Measurements from ENCODE around the gene MRPL55.

Gene MRPL55

DNA sequence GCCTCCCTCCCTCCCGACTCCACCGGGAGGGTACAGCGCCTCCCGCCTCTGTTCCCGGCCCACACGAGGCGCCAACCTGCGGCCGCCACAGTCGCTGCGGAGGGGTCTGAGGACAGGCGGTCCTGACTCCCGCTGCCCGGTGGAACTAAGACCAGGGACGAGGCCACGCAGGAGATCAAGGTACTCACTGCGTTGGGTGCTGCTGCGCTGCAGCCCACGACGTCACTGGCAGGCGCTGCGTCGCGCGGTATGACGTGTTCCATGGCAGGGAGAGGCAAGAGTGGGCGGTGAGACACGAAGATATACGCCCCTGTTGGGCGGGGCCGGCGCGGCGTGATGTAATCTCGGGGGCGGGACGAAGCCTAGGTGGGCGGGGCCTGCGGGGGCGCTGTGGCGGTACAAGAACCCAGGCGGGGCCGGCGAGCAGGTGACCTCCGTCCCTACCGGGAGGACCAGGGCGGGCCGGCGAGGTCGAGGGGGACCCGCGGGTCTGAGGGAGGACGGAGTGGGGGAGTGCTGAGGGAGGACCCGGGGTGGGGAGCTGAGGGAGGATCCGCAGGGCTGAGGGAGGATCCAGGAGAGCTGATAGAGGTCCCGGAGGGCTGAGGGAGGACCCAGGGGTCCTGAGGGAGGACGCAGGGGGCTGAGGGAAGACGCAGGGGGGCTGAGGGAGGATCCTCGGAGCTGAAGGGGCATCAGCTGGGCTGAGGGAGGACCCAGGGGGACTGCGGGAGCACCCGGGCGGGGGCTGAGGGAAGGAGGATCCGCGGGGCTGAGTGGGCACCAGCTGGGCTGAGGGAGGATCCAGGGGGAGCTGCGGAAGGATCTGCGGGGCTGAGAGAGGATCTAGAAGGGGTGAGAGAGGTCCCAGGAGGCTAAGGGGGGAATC is at the start of gene MRPL55:
Gene MRPL55, minus strand, starts transcription at position 227 of the 889 bp plus-strand sequence. CDS start 1,039 bp downstream, outside the sequence.
- in situ Hi-C loops (cut with HindIII; ENCODE audit: low pct_ligation_motif_present, low pct_unique_long_range_greater_than_20kb, low sequenced_read_pairs), result no loop called here

DNA sequence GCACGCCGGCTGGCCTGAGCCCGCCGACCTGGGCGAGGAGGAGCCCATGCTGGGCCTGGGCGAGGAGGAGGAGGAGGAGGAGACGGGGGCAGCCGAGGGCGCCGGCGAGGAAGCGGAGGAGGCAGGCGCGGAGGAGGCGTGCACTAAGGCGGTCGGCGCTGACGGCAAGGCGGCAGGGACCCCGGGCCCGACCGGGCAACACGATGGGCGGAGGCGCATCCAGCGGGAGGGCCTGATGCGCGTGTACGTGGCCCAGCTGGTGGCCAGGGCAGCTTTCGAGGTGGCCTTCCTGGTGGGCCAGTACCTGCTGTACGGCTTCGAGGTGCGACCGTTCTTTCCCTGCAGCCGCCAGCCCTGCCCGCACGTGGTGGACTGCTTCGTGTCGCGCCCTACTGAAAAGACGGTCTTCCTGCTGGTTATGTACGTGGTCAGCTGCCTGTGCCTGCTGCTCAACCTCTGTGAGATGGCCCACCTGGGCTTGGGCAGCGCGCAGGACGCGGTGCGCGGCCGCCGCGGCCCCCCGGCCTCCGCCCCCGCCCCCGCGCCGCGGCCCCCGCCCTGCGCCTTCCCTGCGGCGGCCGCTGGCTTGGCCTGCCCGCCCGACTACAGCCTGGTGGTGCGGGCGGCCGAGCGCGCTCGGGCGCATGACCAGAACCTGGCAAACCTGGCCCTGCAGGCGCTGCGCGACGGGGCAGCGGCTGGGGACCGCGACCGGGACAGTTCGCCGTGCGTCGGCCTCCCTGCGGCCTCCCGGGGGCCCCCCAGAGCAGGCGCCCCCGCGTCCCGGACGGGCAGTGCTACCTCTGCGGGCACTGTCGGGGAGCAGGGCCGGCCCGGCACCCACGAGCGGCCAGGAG is 49.3 kb upstream of the MRPL55 start:
- no peak for DNase-seq
- in situ Hi-C loops (cut with HindIII; ENCODE audit: low pct_ligation_motif_present, low pct_unique_long_range_greater_than_20kb, low sequenced_read_pairs), result no loop called here

More for the DNA sequence above, at the start of gene MRPL55:
- DNase-seq, result peak; percentile 98

DNA sequence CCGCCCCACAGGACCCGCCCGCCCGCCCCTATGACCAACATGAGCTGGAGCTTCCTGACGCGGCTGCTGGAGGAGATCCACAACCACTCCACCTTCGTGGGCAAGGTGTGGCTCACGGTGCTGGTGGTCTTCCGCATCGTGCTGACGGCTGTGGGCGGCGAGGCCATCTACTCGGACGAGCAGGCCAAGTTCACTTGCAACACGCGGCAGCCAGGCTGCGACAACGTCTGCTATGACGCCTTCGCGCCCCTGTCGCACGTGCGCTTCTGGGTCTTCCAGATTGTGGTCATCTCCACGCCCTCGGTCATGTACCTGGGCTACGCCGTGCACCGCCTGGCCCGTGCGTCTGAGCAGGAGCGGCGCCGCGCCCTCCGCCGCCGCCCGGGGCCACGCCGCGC is 48.6 kb upstream of the MRPL55 start:
- no peak for DNase-seq
- in situ Hi-C loops (cut with HindIII; ENCODE audit: low pct_ligation_motif_present, low pct_unique_long_range_greater_than_20kb, low sequenced_read_pairs), result no loop called here

- in situ Hi-C loops (cut with HindIII; ENCODE audit: low pct_ligation_motif_present, low pct_unique_long_range_greater_than_20kb, low sequenced_read_pairs), result no loop called here
- no peak for DNase-seq
Measured at GRCh38 chr1:228156941-228157728, 48.0 kb upstream of the MRPL55 start.

DNA sequence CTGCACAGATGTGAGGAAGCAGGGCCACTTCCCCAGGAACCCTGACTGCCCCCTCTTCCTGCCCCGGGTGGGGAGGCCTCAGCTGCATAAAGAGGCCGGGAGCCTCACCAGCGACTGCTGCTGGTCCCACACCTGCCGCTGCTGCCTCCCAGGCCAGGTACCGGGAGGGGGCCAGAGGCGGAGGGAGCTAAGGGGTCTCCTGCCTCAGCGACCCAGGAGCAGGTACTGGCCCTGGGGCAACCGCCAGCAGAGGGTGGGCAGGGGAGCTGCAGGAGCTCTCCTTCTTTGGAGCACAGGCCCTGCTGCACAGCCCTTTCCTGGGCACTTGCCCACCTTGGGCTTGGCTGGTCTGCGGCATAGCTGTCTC is 47.4 kb upstream of the MRPL55 start:
- no peak for DNase-seq
- in situ Hi-C loops (cut with HindIII; ENCODE audit: low pct_ligation_motif_present, low pct_unique_long_range_greater_than_20kb, low sequenced_read_pairs), result no loop called here

DNA sequence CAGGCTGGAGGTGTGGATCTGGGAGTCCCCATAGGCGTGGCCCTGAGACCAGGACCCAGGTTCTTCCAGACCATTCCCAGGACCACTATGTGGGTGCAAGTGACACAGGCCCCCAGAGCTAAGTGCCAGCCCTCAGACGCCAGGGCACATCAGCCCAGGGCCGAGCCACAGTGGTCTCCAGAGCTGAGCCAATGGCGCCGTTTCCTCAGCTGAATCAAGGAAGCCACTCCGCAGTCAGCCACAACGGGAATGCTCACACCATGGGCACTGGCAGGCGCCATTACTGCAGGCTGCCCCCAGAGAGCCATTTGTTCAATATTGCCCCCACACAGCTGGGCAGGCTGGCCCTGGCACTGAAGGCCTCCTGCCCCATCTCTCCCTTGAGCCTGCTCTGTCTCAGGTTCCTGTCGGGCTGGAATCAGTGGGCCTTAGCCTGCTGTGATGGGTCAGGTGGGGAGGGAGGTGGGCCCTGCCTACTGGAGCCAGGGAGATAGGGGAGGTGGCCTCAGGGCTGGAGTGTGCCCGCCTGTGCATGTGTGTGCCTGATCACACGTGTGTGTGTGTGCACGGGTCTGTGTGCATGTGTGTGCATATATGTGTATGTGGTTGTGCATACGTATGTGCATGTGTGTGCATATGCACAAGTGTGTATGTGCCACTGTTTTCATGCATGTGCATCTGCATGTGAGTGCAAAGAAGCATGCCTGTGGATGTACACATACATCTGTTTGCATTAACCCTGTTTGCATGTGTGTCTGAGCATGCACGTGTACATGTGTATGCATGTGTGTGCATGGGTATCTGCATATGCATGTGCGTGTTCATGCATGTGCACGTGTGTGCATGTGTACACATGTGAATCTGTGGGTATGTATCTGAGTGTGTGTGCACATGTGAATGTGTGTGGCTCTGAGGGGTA is 46.8 kb upstream of the MRPL55 start:
- in situ Hi-C loops (cut with HindIII; ENCODE audit: low pct_ligation_motif_present, low pct_unique_long_range_greater_than_20kb, low sequenced_read_pairs), result no loop called here
- no peak for DNase-seq

DNA sequence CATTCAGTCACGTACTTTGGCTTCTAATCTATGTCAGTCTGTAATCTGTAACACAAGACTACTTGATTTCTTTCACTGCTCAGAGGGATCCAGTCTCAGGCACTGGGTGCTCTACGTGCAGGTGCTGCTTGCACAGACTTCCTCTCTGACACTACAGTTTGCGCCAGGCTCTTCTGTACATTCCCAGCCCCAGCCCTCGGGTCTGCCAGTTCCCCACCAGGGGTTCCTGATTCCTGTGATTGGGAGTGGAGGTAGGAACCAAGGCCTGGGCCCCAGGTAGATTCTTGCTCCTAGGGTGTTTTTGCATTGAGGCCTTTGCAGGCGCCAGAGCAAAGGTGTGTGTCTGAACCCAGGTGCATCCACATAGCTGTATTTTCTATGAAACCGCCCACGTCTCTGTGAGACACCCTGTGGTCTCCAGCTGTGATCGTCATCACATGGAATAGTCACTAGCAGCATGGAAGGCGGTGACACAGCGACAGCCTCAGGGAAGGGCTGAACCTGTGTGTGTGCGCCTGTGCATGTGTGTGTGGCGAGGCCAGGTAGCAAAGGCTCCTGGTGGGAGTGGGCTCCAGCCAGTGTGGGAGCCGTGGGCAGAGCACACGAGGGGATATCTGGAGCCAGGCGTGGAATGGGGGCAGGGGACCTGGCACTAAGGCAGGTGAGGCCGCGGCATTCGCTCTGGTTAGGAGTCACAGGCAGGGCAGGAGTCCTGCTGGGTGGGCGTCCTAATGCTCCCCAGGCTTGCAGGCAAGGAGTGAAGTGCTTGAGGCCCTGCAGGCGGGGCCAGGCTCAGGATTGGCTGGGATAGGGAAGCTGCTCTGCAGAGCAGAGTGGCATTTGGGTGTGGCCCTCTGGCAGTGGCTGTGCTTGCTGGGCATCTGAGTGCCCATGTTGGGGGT is 45.8 kb upstream of the MRPL55 start:
- in situ Hi-C loops (cut with HindIII; ENCODE audit: low pct_ligation_motif_present, low pct_unique_long_range_greater_than_20kb, low sequenced_read_pairs), result no loop called here

DNA sequence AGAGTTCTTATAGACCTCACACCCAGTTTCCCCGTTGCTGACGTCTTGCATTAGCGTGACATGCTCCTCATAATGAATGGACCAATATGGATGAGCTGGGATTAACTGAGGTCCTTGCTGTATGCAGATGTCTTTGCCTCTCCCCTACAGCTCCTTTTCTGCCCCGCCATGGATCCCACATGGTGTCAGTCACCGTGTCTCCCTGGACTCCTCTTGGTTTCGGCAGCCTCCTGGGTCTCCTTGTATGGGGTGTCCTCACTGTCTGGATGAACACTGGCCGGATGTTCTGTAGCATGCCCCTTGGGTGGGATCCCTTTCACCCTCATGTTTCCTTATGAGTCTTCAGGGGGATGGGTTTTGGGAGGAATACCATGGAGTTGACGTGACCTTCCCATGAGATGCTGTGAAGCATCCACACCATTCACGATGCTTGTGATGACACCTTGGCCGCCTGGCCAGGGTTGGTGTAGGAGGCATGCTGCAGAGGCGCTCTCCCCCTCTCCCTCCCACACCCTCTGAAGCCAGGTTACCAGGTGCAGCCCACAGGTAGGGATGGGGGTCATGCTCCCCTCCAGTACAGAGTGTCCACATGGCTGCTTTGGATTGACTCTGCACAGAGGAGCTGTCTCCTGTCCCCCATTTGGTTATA is 45.0 kb upstream of the MRPL55 start:
- DNase-seq, result no peak
- in situ Hi-C loops (cut with HindIII; ENCODE audit: low pct_ligation_motif_present, low pct_unique_long_range_greater_than_20kb, low sequenced_read_pairs), result no loop called here

More for the DNA sequence above, 45.8 kb upstream of the MRPL55 start:
- no peak for DNase-seq

GRCh38 chr1:228152918-228153258 is 43.8 kb upstream of the MRPL55 start:
- DNase-seq, result no peak
- in situ Hi-C loops (cut with HindIII; ENCODE audit: low pct_ligation_motif_present, low pct_unique_long_range_greater_than_20kb, low sequenced_read_pairs), result no loop called here

DNA sequence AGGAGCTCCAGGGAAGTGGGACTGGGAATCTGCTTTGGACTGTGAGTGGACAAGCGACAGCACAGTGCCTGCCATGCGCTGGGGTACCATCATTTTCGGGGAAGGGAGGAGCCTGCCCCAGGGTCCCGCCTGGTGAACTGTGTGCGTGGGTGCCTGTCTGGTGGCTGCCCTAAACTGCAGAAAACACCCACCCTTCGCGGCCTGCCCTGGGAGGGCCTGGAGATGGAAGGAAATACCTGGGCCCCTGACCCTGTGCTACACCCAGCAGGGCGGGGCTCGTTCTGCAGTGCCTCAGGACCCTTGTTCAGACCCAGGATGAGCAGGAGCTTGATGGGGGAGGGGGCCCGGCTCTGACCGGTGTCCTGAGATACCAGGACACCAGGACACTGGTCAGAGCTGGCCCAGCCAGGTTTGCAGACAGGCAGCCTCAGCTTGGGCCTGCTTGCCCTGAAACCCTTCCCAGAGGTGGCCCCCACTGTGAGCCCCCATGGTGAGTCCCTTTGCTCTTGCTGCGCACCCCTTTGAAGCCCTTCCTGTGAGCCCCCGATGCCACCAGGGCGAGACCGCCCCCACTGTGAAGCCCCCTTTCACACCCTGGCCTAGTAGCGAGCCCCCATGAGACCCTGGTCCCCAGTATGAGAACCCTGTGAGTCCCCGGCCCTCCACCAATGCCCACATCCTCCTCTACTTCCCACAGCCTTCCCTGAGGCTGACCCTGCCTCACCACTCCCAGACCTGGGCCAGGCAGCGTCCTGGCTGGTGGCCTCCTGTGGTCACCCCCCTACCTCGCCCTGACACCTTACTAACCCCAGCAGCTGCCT is 43.2 kb upstream of the MRPL55 start:
- in situ Hi-C loops (cut with HindIII; ENCODE audit: low pct_ligation_motif_present, low pct_unique_long_range_greater_than_20kb, low sequenced_read_pairs), result no loop called here
- no peak for DNase-seq

GRCh38 chr1:228151180-228151925 is 42.3 kb upstream of the MRPL55 start:
- in situ Hi-C loops (cut with HindIII; ENCODE audit: low pct_ligation_motif_present, low pct_unique_long_range_greater_than_20kb, low sequenced_read_pairs), result no loop called here
- no peak for DNase-seq

DNA sequence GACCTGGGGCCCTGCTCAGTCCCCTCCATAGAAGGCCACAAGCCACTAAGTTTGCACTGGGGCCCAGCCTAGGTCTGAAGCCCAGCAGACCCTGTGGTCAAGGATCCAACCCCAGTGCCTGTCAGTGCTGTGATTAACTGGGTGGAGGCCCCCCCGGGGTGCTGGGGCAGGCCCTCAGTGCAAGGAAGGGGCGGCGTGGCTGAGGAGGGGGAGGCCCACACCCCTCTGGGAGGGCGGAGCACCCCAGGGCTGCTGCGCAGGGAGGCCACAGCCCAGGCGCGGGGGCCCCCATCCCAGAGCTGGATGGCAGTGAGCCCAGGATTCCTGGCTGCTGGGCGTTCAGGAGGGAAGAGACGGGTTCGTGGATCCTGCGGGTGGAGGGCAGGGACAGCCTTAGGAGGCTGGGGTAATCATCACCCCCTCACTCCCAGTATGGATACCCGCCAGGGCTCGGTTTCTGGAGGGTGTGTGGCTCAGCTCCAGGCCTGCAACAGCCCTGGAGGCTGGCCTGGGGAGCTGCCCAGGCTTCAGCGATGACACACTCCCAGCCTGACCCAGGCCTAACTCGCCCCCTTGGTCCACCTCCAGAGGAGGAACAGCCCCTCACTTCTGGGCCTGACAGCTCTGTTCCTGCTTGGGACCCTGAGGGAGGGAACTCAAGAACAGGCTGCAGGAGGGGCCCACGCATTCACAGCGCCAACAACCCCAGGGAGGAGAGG is 41.5 kb upstream of the MRPL55 start:
- peak; percentile 8 for DNase-seq
- in situ Hi-C loops (cut with HindIII; ENCODE audit: low pct_ligation_motif_present, low pct_unique_long_range_greater_than_20kb, low sequenced_read_pairs), result no loop called here

- in situ Hi-C loops (cut with HindIII; ENCODE audit: low pct_ligation_motif_present, low pct_unique_long_range_greater_than_20kb, low sequenced_read_pairs), result no loop called here
- no peak for DNase-seq
Measured at GRCh38 chr1:228150120-228150460, 41.0 kb upstream of the MRPL55 start.

GRCh38 chr1:228149406-228150119 is 40.5 kb upstream of the MRPL55 start, which contains the start of gene GJC2:
TSS of gene GJC2 (plus strand) at chr1:228149930. CDS start at chr1:228157759, 7,829 bp downstream.
- in situ Hi-C loops (cut with HindIII; ENCODE audit: low pct_ligation_motif_present, low pct_unique_long_range_greater_than_20kb, low sequenced_read_pairs), result no loop called here
- DNase-seq, result no peak
